Measurements from ENCODE around the gene EIF4G2.

- TF ChIP-seq EZH2 (IDR thresholded peaks at IDR 0.05) = no peak
- TF ChIP-seq POLR2AphosphoS5 (IDR thresholded peaks at IDR 0.05; ENCODE audit: borderline replicate concordance, low read depth, low read length) = no peak
- no peak for TF ChIP-seq FOXP2 (optimal IDR thresholded peaks at IDR 0.05; ENCODE audit: control extremely low read depth, extremely low read length, insufficient read depth)
These were observed 48.7 kb upstream of the EIF4G2 start for GRCh38 chr11:10857459-10857708.

All from SK-N-MC (cell line).